C4-2B (cell line): ENCODE data around the gene TRIM37.

Experiments used
- ZFX ChIP-seq: fragments of 450-650 bp; IDR thresholded peaks from 2 replicates; pipeline ENCODE4 v1.6.1; 2017
- TF ChIP-seq, protein P1 (sequence below): fragments of 450-650 bp; conservative IDR thresholded peaks from 2 replicates; pipeline ENCODE4 v1.5.1; 2017; ENCODE audit warnings: mild to moderate bottlenecking

DNA sequence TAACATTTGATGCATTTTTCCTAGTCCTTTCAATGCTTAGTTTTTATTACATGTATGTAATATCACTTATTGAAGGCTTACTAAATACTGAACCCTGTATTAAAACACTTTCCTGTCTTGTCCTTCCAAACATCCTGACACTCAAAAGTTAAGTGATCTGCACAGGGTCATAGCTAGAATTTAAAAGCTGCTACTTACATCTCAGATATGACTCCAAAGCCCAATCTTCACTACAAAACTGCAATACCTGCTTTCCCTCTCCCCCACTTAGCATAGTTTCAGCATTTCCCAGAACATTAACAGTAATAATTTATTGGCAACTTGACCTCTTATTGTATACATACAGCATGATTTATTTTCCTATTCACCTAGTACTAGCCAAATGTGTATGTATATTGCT, 4.3 kb upstream of the TRIM37 start:
- TF ChIP-seq, protein P1, sequence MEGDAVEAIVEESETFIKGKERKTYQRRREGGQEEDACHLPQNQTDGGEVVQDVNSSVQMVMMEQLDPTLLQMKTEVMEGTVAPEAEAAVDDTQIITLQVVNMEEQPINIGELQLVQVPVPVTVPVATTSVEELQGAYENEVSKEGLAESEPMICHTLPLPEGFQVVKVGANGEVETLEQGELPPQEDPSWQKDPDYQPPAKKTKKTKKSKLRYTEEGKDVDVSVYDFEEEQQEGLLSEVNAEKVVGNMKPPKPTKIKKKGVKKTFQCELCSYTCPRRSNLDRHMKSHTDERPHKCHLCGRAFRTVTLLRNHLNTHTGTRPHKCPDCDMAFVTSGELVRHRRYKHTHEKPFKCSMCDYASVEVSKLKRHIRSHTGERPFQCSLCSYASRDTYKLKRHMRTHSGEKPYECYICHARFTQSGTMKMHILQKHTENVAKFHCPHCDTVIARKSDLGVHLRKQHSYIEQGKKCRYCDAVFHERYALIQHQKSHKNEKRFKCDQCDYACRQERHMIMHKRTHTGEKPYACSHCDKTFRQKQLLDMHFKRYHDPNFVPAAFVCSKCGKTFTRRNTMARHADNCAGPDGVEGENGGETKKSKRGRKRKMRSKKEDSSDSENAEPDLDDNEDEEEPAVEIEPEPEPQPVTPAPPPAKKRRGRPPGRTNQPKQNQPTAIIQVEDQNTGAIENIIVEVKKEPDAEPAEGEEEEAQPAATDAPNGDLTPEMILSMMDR, result no peak
- no peak for TF ChIP-seq ZFX
